GM12891 (cell line): Measurements from ENCODE around the gene PHEX.

Experiments
- POU2F2 ChIP-seq: IDR thresholded peaks from 2 replicates; pipeline ENCODE4 v1.6.1; 2011; ENCODE audit warnings: low read depth, mild to moderate bottlenecking, control low read depth, low read length, moderate library complexity
- TAF1 ChIP-seq: IDR thresholded peaks from 2 replicates; pipeline ENCODE4 v1.6.1; 2011; ENCODE audit warnings: low read depth, low read length, control low read depth

GRCh38 chrX:22147942-22148341 is 115.8 kb downstream of the PHEX start:
- TF ChIP-seq POU2F2 (no peak), TAF1 (no peak)
